Measurements from ENCODE around the gene RPSA. TPM values are rescaled to one million over a fixed set of nuclear protein-coding genes. Genes with fewer than 3 reads are reported as not detected.
"Not testable (repeated sequence)": the region's sequence is repeated elsewhere in the genome, so short reads cannot be mapped to it uniquely, and the experiment has no call there.

The RPSA gene
- total RNA-seq, 1 donor from 2014 or later, result 1,256 TPM

DNA sequence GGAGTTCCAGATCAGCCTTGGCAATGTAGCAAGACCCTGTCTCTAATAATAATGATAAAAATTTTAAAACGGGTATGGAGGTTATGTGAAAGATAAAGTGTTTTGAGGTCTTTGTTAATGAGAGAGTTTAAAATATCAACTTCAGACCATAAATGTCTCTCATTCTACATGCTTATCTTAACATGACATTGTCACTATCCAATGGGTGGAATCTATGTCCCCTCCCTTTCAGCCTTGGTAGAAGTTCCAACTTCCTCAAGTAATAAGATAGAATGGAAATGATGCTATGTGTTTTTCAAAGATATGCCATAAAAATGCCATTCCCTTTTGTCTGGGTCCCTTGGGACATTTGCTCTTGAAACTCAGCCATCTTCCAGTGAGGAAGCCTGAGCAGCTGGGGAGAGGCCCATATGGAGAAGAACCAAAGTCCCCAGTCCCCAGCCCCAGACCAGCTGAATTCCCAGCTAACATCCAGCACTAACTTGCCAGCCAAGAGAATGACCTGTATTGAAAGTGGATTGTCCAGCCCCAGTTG, 17.0 kb downstream of the RPSA start:
- no peak for DNase-seq

DNA sequence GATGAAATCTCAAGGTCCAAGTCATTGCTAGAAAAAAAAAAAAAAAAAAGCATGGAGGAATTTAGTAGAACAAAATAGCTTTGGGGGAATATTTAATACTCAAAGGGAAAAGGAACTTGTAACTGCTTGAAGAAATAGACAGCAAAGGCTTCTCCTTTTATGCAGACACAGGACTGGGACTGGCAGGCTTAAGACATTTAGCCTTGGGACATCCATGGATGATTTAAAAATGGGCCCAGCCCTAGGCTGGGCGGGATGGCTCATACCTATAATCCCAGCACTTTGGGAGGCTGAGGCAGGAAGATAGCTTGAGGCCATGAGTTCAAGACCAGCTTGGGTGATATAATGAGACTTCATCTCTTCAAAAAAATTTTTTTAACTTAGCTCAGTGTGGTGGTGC, 19.8 kb downstream of the RPSA start:
- no peak for DNase-seq

DNA sequence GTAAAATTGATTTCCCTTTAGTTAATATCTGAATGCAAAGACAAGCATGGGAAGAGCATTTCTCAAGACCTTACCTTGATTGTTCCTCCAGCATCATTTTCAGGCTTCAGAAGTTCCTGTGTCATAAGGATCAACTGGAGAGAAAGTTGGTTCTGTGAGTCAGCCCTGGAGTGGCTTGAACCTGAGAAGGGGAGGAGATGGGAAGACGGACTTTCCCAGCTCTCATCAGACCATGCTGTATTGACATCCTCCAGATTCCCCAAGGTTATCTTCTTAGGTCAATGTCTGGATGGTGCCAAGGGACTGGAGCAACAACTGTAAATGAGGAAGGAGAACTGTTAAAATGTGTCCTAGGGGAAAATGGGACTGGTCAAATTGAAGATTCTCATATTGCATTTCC, 21.0 kb downstream of the RPSA start:
- no peak for DNase-seq

DNA sequence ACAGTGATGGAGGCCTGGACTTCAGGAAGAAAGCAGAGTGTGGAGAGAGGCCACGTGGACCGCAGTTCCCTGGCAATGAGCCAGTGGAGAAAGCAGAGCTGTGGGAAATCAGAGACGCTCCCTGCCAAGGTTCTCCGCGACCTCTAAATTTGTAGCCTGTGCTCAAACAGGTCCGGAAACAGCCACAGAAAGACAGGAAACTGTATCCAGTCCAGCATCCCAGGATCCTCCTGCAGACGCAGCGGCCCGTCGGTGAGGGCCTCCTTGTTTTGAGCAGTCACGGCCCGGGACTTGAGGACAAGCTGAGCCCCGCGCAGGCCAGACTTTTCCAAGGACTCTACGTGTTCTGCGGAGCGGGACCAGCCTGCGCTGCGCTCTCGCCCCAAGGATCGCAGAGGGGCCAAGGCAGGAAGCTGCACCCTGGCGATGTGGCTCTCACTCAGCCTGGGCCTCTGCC, 22.3 kb downstream of the RPSA start:
- peak; percentile 93 for DNase-seq

DNA sequence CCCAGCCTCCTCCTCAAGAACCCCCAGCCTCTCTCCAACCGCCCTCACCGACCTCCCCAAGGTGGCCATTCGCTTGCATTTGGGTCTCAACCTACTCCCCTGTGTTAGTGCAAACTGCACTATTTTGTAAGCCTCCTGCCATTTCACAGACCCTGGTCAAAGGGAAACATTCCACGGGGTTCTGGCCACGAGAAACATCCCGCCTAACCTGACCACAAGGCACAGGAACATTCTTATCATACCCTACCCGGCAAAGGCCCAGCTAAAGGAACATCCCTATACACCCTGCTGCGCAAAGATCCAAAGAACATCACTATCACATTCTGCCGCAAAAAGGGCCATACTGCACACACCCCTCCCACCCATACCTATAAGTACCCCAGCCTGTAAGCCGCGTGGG, 22.9 kb downstream of the RPSA start:
- no peak for DNase-seq

DNA sequence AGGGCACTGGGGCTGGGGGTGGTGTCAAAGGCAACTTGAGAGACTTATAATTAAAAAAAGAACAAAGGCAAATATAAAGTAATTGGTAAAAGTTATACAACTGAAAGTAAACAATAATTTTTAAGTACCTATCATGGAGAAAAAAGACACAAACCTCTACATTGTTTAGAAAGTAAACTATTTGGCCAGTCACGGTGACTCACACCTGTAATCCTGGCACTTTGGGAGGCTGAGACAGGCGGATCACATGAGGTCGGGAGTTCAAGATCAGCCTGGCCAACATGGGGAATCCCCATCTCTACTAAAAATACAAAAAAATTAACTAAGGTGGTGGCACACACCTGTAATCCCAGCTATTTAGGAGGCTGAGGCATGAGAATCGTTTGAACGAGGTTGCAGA, 25.8 kb downstream of the RPSA start:
- no peak for DNase-seq

DNA sequence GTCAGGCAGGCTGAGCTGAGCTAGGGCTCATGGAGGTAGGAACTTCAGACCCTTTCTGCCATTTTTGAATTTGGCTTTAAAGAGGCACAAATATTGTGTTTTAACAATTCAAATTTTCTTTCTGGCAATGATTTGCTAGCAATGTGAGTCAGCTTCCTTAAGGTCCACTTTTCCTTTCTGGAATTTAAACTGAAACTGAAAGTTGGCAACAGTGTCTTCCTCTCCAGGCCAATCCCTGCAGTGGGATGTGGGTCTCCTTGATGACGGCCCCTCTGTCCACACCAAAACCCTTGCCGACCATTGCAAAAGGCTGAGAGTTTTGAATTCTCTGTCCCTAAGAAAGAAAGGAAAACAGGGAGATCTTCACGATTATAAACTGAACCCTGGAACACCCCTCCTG, 27.1 kb downstream of the RPSA start:
- DNase-seq, result peak; percentile 78

DNA sequence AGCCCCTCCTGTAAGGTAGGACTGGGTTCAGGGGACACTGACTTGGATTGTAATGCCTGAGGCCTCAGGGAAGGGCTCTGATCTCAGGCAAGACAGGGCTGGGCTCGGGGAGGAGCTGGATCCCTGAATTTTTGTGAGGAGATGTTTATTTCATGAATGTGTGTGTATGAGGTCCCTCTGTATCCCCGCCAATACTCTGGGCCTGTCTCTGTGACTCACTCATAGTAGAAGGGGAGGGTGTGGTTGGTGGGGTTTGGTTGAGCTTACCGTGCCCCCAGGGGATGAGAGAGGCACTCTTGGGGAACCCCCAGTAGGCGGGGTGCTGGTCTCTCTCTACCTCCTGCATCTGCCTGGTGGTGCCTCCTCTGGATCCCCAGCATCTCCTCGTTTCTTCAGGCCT, 28.1 kb downstream of the RPSA start:
- DNase-seq, result no peak

DNA sequence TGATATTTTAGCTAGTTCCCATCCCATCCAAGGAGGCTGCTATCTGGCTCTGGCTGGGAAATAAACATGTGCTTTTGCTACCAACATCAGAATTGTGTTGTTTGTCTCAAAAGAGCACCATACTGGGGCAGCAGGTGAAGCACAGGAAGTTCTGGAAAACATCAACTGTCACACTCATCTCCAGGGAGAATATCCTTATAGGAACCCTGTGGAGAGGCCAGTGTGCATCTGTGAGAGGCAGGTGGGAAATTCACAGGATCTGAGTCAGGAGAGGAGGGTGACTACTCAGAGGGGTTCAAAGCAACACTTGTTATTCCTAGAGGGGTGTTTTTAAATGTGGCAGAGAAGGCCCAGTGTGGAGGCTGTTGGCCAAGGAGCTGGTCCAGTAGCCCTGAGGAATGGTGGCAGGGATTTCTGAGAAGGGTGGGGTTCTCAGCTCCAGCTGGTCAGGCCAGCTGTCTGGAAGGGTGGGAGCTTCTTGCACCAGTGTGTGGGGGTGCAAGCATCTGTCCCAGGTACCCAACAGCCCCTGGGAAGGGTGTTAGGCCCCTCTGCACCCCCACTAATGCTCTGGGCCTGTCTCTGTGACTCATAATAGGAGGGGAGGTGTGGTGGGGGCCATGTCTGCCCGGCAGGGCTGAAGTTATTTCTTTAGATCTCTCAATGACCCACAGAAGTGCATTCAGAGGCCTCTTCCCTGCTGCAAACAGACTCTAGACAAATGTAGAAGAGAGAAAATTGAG, 28.7 kb downstream of the RPSA start:
- DNase-seq, result no peak

DNA sequence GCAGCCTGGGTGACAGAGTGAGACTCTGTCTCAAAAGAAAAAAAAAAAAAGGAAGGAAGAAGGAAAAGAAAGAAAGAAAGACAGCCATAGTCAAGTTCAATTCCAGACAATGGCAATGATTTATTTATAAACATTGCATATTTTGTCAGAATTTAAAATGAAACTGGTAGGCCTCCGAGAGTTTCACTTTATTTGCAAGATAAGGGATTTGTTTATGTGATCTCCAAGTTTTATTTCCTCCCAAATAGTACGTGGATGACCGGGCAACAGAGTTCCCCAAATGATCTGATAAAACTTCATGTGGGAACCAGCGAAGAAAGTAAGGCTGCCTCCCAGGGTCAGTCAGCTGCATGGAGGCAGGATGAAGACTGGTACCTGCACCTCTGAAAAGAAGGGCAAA, 32.4 kb downstream of the RPSA start:
- no peak for DNase-seq

DNA sequence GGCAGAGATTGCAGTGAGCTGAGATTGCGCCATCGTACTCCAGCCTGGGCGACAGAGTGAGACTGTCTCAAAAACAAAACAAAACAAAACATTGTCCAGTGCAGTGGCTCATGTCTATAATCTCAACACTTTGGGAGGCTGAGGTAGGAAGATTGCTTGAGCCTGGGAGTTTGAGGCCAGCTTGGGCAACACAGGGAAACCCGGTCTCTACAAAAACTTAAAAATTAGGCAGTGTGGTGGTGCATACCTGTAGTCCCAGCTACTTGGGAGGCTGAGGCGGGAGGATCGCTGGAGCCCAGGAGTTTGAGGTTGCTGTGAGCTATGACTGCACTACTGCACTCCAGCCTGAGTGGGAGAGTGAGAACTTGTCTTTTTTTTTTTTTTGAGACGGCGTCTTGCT, 33.8 kb downstream of the RPSA start:
- no peak for DNase-seq

DNA sequence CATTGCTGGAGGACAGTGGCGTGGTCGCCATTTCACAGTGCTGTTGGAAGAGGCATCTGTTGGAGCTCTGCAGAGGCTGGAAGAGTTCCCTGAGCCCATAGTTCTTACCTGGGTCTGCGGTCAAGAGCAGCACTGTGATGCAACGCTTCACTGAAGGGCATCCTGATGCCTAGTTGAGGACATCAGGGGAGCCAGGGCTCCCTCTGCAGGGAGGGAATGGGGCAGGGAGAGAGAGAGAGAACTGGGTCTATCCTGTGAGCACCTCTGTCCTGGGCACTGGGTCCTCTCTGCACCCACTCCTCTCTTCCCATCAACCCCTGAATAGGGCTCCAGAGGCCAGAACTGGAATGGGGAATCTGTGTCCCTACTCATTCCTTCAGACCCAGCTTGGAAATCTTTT, 37.0 kb downstream of the RPSA start:
- peak; percentile 40 for DNase-seq

DNA sequence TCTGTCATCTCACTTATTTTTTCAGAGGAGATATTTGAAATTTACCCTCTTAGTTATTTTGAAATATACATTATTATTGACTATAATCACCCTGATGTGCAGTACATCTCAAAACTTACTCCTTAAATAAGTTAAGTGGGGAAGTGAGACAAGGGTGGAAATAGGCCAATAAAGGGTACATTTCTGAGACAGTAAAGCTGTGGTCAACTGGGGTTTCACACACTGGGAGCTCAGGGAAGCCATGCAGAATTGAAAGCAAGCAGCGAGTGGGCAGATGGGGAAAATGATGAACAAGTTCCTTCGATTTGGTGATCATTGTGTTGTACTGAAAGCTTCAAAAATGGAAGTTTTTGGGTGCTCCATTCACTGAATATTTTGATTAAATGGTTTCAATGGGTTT, 39.4 kb downstream of the RPSA start:
- no peak for DNase-seq

DNA sequence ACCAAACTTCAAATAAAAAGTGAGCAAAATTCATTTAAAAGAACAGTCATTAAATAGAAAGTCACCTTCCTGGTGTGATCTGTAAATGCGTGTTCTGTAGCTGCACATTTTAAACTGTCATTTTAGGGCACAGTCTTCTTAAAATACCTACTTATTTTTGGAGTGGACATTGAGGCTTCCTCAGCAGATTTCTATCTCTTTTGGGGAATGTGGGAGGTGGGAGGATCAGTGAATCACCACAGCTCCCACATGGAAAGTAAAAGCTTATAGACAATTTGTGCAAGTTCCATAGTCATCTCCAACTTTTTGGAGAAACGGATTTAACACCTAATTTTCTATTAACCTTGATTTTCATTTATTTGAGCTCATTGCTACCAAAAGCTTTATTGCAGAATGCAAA, 39.9 kb downstream of the RPSA start:
- no peak for DNase-seq

DNA sequence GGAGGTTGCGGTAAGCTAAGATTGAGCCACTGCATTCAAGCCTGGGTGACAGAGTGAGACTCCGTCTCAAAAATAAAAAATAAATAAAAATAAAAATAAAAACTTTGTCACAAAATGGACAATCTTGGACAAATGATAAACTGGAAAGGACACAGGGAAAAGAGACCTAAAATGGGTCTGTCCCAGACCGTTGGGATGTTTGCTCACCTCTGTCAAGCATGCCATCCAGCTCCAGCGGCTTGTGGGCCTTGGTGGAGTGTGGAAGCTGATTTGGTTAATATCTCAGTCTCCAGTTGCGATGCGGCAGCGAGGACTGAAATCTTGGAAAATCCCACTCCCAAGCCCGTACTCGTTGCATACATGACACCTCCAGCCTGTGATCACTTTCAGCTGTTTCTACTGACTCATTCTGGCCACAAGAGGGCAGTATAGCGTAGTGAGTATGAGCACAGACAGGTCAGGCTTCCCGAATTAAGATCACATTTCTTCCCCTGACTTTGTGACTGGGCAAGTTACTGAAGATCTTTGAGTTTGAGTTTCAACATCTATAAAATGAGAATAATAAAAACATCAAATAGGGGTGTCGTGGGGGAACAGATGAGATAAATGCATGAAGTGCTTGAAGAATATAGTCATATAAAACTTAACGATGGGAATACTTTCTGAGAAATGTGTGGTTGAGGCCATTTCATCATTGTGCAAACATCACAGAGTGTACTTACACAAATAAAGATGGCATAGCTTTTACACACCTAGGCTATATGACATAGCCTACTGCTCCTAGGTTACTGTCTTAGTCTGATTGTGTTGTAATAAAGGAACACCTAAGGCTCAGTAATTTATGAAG, 41.3 kb downstream of the RPSA start:
- DNase-seq, result peak; percentile 93

DNA sequence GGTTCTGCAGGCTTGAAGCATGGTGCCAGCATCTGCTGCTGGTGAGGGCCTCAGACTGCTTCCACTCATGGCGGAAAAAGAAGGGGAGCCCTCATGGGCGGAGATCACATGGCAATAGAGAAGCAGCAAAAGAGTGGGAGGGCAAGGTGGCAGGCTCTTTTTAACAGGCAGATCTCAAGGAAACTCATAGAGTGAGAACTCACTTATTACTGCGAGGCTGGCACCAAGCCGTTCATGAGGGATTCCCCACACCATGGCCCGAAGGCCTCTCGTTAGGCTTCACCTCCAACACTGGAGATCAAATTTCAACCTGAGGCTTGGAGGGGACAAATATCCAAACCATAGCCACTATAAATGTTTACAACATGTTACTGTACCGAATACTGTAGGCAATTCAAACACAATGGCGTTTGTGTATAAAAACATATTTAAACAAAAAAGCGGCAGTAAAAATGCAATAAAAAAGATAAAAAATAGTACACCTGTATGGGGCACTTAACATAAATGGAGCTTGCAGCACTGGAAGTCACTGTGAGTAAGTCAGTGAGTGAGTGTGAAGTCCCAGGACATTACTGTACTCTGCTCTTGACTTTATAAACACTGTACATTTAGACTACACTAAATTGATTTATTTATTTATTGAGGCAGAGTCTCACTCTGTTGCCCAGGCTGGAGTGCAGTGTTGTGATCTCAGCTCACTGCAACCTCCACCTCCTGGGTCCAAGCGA, 42.1 kb downstream of the RPSA start:
- DNase-seq, result no peak

DNA sequence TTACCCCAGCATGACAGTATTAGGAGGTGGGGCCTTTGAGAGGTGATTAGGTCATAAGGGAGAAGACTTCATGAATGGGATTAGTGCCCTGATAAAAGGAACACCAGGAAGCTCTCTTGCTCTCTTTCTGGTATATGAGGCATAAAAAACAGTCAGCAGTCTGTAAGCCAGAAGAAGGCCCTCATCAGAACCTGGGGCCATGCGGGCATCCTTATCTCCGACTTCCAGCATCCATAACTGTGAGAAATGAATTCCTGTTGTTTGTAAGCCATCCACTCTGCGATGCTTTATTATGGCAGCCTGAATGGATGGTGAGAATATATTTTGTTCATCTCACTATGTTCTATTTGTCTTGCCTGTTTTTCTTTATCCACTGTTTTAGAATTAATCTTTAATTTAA, 43.3 kb downstream of the RPSA start:
- no peak for DNase-seq

DNA sequence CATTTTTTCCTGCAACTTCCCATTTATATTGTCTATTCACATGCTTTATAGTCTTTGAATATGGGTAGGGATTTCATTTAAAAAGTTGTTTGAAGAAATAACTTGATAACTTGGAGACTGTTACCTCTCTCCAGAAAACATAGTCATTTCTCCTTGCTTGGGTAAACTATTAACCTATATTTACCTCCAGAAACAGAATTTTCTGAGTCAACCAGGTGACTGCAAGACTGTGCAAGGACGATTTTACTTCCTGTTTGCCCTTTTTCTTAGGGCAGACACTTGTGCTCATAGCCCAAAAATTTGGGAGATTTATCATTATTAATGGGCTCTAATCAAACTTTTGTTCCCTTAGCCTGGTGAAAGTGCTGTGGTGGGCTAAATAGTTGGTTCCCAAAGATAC, 46.6 kb downstream of the RPSA start:
- DNase-seq, result no peak

DNA sequence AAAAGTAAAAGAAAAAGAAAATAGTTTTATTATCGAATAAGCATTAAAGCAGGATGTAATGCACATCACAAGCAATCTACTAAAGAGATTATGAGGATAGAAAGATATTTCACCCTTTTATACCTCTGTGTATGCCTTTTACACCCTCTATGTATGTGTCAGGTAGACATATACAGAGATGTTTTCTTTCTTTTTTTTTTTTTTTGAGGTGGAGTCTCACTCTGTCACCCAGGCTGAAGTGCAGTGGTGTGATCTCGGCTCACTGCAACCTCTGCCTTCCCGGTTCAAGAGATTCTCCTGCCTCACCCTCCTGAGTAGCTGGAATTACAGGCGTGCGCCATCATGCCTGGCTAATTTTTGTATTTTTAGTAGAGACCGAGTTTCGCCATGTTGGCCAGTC, 47.4 kb downstream of the RPSA start:
- DNase-seq, result not testable (repeated sequence)

DNA sequence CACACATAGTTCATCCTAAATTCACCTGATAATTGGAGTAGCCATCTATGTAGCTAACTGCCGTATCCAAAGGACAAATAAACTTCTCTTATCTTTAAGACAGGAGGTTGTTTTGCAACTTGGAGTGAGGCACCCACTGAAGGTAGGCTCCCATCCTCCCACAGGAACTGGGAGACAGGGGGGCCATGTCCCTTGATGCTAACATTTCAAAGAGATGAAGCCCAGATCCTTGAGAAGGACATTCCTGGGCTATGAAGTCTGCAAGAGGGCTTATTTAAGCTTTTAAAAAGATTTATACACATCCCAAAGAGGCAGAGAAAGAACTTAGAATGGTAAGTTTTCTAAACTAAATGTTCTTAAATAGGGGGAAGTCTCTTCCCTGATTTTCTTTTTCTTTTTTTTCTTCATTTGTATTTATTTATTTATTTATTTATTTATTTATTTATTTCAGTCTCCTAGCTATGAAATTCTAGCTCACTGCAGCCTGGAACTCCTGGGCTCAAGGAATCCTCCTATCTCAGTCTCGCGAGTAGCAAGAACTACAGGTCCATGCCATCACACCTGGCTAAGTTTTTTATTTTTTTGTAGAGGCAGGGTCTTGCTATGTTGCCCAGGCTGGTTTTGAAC, 48.2 kb downstream of the RPSA start:
- DNase-seq, result no peak

DNA sequence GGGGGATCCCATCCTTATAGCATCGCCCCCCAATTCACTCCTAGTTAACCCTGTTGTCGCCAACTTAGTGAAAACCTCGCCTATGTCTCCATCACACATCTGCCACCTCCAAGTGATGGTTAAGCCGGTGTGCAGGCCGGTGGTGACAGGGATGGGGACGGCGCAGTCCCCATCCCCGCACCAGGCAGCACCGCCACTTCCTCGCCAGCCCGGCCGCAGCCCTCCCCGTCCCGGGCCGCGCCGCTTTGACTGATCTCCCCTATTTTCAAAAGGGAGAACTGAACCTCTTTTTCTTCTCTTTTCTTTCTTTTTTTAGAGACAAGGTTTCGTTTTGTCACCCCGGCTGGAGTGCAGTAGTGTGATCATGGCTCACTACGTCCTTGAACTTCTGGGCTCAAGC, 49.6 kb downstream of the RPSA start:
- no peak for DNase-seq

DNA sequence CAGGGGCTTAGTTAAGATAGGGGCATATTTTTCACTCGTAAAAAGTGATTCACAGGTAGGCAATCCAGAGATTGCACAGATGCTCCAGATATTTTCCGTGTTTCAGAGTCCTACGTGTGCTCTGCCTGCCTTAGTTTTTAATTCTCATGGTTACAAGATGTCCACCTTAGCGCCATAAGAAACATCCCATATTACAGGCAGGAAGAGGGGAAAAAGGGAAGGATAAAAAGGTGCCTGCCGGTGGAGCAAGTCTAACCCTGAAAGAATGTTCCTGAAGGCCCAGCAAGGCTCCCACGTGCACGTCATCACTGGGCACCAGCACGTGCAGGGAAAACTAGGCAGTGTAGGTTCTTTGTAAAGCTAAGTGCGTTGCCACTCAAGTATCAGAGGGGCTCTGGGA, 50.8 kb downstream of the RPSA start:
- DNase-seq, result no peak

DNA sequence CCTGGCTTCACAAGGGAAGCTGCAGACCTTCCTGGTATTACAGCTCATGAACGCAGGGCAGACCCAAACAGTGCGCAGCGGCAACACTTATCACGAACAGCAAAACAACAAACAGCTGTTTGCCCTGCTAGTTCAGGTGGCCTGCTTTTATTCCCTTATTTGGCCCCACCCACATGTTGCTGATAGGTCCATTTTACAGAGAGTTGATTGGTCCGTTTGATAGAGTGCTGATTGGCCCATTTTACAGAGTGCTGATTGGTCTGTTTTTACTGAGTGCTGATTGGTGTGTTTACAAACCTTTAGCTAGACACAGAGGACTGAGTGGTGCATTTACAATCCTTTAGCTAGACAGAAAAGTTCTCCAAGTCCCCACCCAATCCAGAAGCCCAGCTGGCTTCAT, 52.1 kb downstream of the RPSA start:
- DNase-seq, result not testable (repeated sequence)
